Muscle layer of colon (tissue), 2 donors: ENCODE measurements around the gene PORCN.

Source experiments
- H3K27ac ChIP-seq: one replicate; pipeline ENCODE4 v1.7.0; 2013; ENCODE audit warnings: low read depth, mild to moderate bottlenecking, low read length, moderate library complexity
- H3K27me3 ChIP-seq, 2 donors: one replicate each; pipeline ENCODE4 v1.7.0; 2013; ENCODE audit warnings: low read length in 2 of 2, mild to moderate bottlenecking in 2 of 2; ENCODE audit not compliant: insufficient read depth in 2 of 2, control insufficient read depth in 1 of 2
- H3K36me3 ChIP-seq: one replicate; pipeline ENCODE4 v1.7.0; 2013; ENCODE audit warnings: mild to moderate bottlenecking, low read length; ENCODE audit not compliant: insufficient read depth
- H3K4me1 ChIP-seq: one replicate; pipeline ENCODE4 v1.7.0; 2013; ENCODE audit warnings: mild to moderate bottlenecking, low read length; ENCODE audit not compliant: insufficient read depth
- H3K4me3 ChIP-seq, 2 donors: one replicate each; pipeline ENCODE4 v1.7.0; 2013; ENCODE audit warnings: low read length in 2 of 2, low read depth in 1 of 2, mild to moderate bottlenecking in 1 of 2, moderate library complexity in 1 of 2
- H3K9ac ChIP-seq: one replicate; pipeline ENCODE4 v1.7.0; 2013; ENCODE audit warnings: low read length
- H3K9me3 ChIP-seq: one replicate; pipeline ENCODE4 v1.7.0; 2013; ENCODE audit warnings: mild to moderate bottlenecking, low read length
- donor health status: abdominal sarcoma.
- donor health status: Adenocarcinoma of cecum.

PORCN gene

GRCh38 chrX:48508400-48509244, at the start of gene PORCN:
PORCN (plus strand) TSS chrX:48508992; CDS start chrX:48509821, 829 bp downstream.
- peak within 1 kb of the TSS; percentile 68 for H3K27ac ChIP-seq
- H3K4me1 ChIP-seq, result no peaks in the 10 kb centered on the region
- peak within 1 kb of the TSS; percentile 71 to 81 for H3K4me3 ChIP-seq
- H3K9ac ChIP-seq, result peak within 1 kb of the TSS; percentile 53
- H3K9me3 ChIP-seq, result no peaks in the 10 kb centered on the region
- H3K36me3 ChIP-seq, result no peaks in the 10 kb centered on the region
- peaks cover 0 to 7% of the 10 kb centered on the region in 2 donors for H3K27me3 ChIP-seq

GRCh38 chrX:48459483-48459882, 49.3 kb upstream of the PORCN start:
- no peak overlapping the region for H3K27ac ChIP-seq
- peaks cover 4 to 5% of the 10 kb centered on the region in 2 donors for H3K27me3 ChIP-seq

GRCh38 chrX:48460031-48460430, 48.8 kb upstream of the PORCN start:
- Histone ChIP-seq H3K9me3 (no peaks in the 10 kb centered on the region), H3K4me1 (no peaks in the 10 kb centered on the region), H3K9ac (no peak overlapping the region), H3K27me3 (peaks cover 4 to 5% of the 10 kb centered on the region in 2 donors), H3K36me3 (no peaks in the 10 kb centered on the region), H3K4me3 (no peak overlapping the region), H3K27ac (no peak overlapping the region)

More at GRCh38 chrX:48459483-48459882, 49.3 kb upstream of the PORCN start:
- no peak overlapping the region for H3K9ac ChIP-seq
- H3K4me1 ChIP-seq, result no peaks in the 10 kb centered on the region
- H3K36me3 ChIP-seq, result no peaks in the 10 kb centered on the region
- H3K9me3 ChIP-seq, result peaks cover 4% of the 10 kb centered on the region
- no peak overlapping the region for H3K4me3 ChIP-seq

- Histone ChIP-seq H3K4me3 (no peak overlapping the region), H3K27me3 (peaks cover 4 to 5% of the 10 kb centered on the region in 2 donors), H3K4me1 (no peaks in the 10 kb centered on the region), H3K36me3 (no peaks in the 10 kb centered on the region), H3K9me3 (no peaks in the 10 kb centered on the region), H3K9ac (no peak overlapping the region), H3K27ac (no peak overlapping the region)
These were observed 48.2 kb upstream of the PORCN start for GRCh38 chrX:48460606-48461005.

GRCh38 chrX:48461830-48462229, 47.0 kb upstream of the PORCN start:
- no peak overlapping the region for H3K4me3 ChIP-seq
- H3K9me3 ChIP-seq, result no peaks in the 10 kb centered on the region
- H3K9ac ChIP-seq, result no peak overlapping the region
- H3K36me3 ChIP-seq, result no peaks in the 10 kb centered on the region
- H3K27me3 ChIP-seq, result peaks cover 4 to 5% of the 10 kb centered on the region in 2 donors
- H3K27ac ChIP-seq, result no peak overlapping the region
- H3K4me1 ChIP-seq, result no peaks in the 10 kb centered on the region

GRCh38 chrX:48465336-48465933, 43.4 kb upstream of the PORCN start:
- H3K4me3 ChIP-seq, result no peak overlapping the region
- H3K9ac ChIP-seq, result no peak overlapping the region
- H3K27me3 ChIP-seq, result peaks cover 4 to 15% of the 10 kb centered on the region in 2 donors
- no peaks in the 10 kb centered on the region for H3K36me3 ChIP-seq
- H3K9me3 ChIP-seq, result no peaks in the 10 kb centered on the region
- no peak overlapping the region for H3K27ac ChIP-seq
- no peaks in the 10 kb centered on the region for H3K4me1 ChIP-seq

- Histone ChIP-seq H3K9me3 (no peaks in the 10 kb centered on the region), H3K27me3 (peaks cover 4 to 11% of the 10 kb centered on the region in 2 donors), H3K4me1 (no peaks in the 10 kb centered on the region), H3K36me3 (no peaks in the 10 kb centered on the region), H3K4me3 (no peak overlapping the region), H3K9ac (no peak overlapping the region), H3K27ac (no peak overlapping the region)
These were observed 42.1 kb upstream of the PORCN start for GRCh38 chrX:48466696-48467095.

GRCh38 chrX:48467281-48467761, 41.5 kb upstream of the PORCN start:
- Histone ChIP-seq H3K27me3 (peaks cover 4 to 10% of the 10 kb centered on the region in 2 donors), H3K9ac (no peak overlapping the region), H3K4me1 (no peaks in the 10 kb centered on the region), H3K36me3 (no peaks in the 10 kb centered on the region), H3K9me3 (no peaks in the 10 kb centered on the region), H3K4me3 (no peak overlapping the region), H3K27ac (no peak overlapping the region)

- no peak overlapping the region for H3K27ac ChIP-seq
- H3K4me3 ChIP-seq, result no peak overlapping the region
- H3K27me3 ChIP-seq, result peaks cover 0 to 10% of the 10 kb centered on the region in 2 donors
- no peak overlapping the region for H3K9ac ChIP-seq
- H3K9me3 ChIP-seq, result no peaks in the 10 kb centered on the region
- no peaks in the 10 kb centered on the region for H3K4me1 ChIP-seq
- H3K36me3 ChIP-seq, result no peaks in the 10 kb centered on the region
These were observed 40.5 kb upstream of the PORCN start for GRCh38 chrX:48468247-48468671.

- Histone ChIP-seq H3K27ac (no peak overlapping the region), H3K4me1 (no peaks in the 10 kb centered on the region), H3K36me3 (no peaks in the 10 kb centered on the region), H3K9me3 (no peaks in the 10 kb centered on the region), H3K4me3 (no peak overlapping the region), H3K9ac (no peak overlapping the region), H3K27me3 (peaks cover 0 to 10% of the 10 kb centered on the region in 2 donors)
These were observed 39.8 kb upstream of the PORCN start for GRCh38 chrX:48468693-48469691.
